Measurements from ENCODE around the gene BSG.

DNA sequence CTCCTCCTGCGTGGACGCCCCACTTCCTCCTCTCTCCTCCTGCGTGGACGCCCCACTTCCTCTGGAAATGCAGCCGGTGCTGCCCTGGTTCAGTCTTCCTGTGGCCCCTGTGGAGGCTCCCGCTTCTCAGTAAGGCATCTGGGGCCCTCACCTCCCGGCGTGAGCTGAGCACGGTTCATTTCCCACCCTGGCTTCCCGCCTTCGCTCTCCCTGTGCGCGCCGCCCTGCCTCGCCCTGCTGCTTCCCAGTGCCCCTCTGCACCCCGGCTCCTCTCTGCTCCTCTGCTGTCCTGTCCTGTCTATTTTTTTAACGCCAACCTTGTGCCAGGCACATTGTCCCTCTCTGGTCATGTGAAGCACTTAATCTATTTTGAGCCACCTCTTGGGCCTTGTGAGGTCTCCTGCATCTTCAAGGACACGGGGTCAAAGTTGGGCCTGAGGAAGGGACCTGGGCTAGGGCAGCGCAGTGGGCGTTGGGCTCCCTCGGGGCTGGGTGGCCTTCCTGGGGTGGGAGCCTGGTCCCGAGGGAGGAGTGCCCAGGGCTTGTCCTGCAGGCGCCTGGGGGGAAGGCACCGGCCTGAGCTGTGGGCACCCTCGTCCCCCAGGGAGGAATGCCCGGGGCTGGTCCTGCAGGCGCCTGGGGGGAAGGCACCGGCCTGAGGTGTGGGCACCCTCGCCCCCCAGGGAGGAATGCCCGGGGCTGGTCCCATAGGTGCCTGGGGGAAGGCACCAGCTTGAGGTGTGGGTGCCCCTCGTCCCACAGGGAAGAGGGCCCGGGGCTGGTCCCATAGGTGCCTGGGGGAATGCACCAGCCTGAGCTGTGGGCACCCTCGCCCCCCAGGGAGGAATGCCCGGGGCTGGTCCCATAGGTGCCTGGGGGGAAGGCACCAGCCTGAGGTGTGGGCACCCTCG is 30.2 kb downstream of the BSG start:
- TF ChIP-seq, protein P1, sequence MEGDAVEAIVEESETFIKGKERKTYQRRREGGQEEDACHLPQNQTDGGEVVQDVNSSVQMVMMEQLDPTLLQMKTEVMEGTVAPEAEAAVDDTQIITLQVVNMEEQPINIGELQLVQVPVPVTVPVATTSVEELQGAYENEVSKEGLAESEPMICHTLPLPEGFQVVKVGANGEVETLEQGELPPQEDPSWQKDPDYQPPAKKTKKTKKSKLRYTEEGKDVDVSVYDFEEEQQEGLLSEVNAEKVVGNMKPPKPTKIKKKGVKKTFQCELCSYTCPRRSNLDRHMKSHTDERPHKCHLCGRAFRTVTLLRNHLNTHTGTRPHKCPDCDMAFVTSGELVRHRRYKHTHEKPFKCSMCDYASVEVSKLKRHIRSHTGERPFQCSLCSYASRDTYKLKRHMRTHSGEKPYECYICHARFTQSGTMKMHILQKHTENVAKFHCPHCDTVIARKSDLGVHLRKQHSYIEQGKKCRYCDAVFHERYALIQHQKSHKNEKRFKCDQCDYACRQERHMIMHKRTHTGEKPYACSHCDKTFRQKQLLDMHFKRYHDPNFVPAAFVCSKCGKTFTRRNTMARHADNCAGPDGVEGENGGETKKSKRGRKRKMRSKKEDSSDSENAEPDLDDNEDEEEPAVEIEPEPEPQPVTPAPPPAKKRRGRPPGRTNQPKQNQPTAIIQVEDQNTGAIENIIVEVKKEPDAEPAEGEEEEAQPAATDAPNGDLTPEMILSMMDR (IDR thresholded peaks at IDR 0.05): no peak
- no peak for TF ChIP-seq POLR2A (IDR thresholded peaks at IDR 0.05)
